Activated CD4-positive, alpha-beta memory T cell treated with anti-CD3 and anti-CD28 coated beads, Interleukin-2, amount 10 ng/mL, durations not matched to agents 7 days and 5 days (primary cell): ENCODE measurements around the gene RNF144A. TPM values are rescaled to one million over a fixed set of nuclear protein-coding genes. Genes with fewer than 3 reads are reported as not detected.

Source experiments
- CTCF ChIA-PET: fragments of 350-600 bp; sonication (Branson Sonifier 250); formaldehyde crosslinking; loops from one replicate; lab custom pipeline; 2021; ENCODE audit warnings: antibody characterized with exemption, inconsistent platforms; lab: Charles Lee
- POLR2A ChIA-PET: fragments of 350-600 bp; sonication (Branson Sonifier 250); formaldehyde crosslinking; loops from one replicate; lab custom pipeline; 2021; ENCODE audit warnings: antibody characterized with exemption; lab: Charles Lee
- DNase-seq: peaks from one replicate; pipeline ENCODE4 v3.0.0-alpha.2; 2020
- H3K27ac Mint-ChIP-seq: one replicate; pipeline ENCODE4 v1.8.0; 2021; ENCODE audit warnings: mild to moderate bottlenecking, mixed read lengths
- H3K27me3 Mint-ChIP-seq: one replicate; pipeline ENCODE4 v1.8.0; 2021; ENCODE audit warnings: mixed read lengths
- H3K36me3 Mint-ChIP-seq: one replicate; pipeline ENCODE4 v1.8.0; 2021; ENCODE audit warnings: low read depth, mixed read lengths
- H3K4me1 Mint-ChIP-seq: one replicate; pipeline ENCODE4 v1.8.0; 2021; ENCODE audit warnings: mixed read lengths
- H3K4me3 Mint-ChIP-seq: one replicate; pipeline ENCODE4 v1.8.0; 2021; ENCODE audit warnings: mild to moderate bottlenecking, mixed read lengths
- H3K9me3 Mint-ChIP-seq: one replicate; pipeline ENCODE4 v1.8.0; 2021; ENCODE audit warnings: mixed read lengths
- total RNA-seq, 2 experiments: library from RNA; stranded (reverse); gene quantifications; one replicate each; pipeline ENCODE4 v1.2.3, GENCODE V29; 2021

RNF144A gene
- total RNA-seq, 2 experiments from 2014 or later = 20.0 to 21.0 TPM

DNA sequence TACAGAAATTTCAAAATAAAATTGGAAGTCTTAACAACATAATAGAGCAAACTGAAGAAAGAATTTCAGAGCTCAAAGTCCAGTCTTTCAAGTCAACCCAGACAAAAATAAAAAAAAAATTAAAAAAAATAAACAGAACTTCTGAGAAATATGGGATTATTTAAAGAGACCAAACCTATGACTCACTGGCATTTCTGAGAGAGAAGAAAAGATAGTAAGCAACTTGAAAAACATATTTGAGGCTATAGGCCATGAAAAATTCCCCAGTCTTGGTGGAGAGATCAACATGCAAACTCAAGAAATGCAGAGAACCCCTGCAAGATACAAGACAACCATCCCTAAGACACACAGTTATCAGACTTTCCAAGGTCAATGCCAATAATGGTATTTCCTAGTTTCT is 167.4 kb downstream of the RNF144A start:
- peaks cover 5% of the 10 kb centered on the region for H3K9me3 Mint-ChIP-seq
- ChIA-PET POLR2A (no interaction called here), CTCF (interaction anchor here (0.7 to 1.0 kb wide), 3 partner anchors 13 to 260 kb away, joined by 3 to 4 read pairs (median 4); no protein-coding TSS in a partner anchor)
- no peak overlapping the region for H3K27ac Mint-ChIP-seq
- H3K4me3 Mint-ChIP-seq = no peak overlapping the region
- H3K4me1 Mint-ChIP-seq = peaks cover 4% of the 10 kb centered on the region
- peaks cover 5% of the 10 kb centered on the region for H3K36me3 Mint-ChIP-seq
- DNase-seq = no peak
- peaks cover 7% of the 10 kb centered on the region for H3K27me3 Mint-ChIP-seq

DNA sequence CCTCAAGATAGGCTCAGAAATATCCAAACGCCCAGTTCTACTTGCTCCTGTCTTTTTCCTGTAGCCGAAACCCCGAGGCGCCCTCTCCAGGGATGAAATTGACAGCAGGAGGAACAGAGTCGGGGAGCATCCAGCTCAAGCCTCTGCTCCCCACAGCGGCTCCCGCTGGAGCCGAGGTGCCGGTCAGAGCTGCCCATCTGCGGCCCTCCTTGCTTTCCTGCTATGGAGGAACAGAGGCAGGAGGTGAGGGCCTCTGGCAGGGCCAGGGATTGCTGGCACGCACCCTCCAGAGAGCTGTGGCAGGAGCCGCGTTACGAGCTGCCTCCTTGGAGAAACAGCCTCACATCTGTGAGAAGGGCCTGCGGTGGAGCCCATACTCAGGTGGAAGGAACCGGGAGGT is 172.1 kb downstream of the RNF144A start:
- Mint-ChIP-seq H3K9me3 (peaks cover under 1% of the 10 kb centered on the region), H3K4me3 (no peak overlapping the region), H3K36me3 (no peaks in the 10 kb centered on the region), H3K27ac (no peak overlapping the region), H3K27me3 (peaks cover 7% of the 10 kb centered on the region), H3K4me1 (no peaks in the 10 kb centered on the region)
- no peak for DNase-seq
- ChIA-PET CTCF (no interaction called here), POLR2A (interaction anchor here (0.5 kb wide), 1 partner anchor 55 kb away, joined by 3 read pairs; no protein-coding TSS in a partner anchor)

DNA sequence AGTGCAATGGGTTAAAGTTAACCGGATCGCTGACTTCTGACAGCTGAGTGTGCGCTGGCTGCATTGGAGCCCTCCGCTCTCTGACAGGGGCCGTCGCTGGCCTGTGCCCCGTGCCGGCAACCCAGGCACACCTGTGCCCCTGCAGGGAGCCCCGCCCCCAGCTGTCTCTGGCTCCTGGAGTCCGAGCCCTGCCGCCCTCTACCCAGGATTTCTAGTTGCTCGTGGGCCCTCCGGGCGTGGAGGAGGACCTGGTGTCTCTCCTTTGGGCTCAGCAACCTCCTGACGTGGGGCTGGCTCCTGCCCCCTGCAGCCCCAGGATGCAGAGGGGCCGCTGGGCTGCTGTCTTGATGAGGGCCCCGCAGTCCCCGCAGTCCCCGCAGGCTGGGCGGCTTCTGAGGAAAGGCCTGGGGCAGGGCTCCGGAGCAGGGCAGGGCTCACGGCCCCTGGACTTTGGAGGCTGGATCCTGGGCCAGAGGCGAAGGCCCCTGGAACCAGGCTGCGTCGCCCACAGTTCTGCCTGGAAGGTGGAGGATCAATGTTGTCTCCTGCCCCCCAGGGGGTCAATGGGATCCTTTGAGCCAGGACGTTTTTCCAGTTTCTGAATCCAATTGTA is 172.8 kb downstream of the RNF144A start:
- no peaks in the 10 kb centered on the region for H3K4me1 Mint-ChIP-seq
- ChIA-PET POLR2A (no interaction called here), CTCF (no interaction called here)
- H3K27me3 Mint-ChIP-seq = peaks cover 7% of the 10 kb centered on the region
- no peaks in the 10 kb centered on the region for H3K9me3 Mint-ChIP-seq
- H3K27ac Mint-ChIP-seq = no peak overlapping the region
- H3K36me3 Mint-ChIP-seq = no peaks in the 10 kb centered on the region
- H3K4me3 Mint-ChIP-seq = no peak overlapping the region
- no peak for DNase-seq

DNA sequence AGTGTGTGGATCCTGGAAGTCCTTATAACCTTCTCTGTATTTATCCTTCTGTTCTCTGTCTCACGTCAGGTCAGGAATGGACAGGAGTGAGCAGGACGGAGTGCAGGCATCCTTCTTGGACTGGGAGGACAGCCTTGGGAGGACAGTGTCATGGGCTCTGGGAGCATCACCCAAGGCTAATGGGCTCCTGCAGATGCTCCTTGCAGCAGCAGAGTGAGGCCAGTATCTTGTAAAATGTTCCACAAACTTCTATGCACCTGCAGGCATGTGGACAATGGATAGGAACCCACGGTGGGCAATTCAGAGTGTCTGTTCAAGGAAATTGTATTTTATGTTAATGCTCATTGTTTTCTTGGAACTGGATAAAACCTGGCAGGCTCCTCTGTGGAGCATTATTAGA is 176.2 kb downstream of the RNF144A start:
- Mint-ChIP-seq H3K9me3 (no peaks in the 10 kb centered on the region), H3K36me3 (no peaks in the 10 kb centered on the region), H3K27ac (no peak overlapping the region), H3K27me3 (no peaks in the 10 kb centered on the region), H3K4me3 (no peak overlapping the region), H3K4me1 (peaks cover 8% of the 10 kb centered on the region)
- POLR2A ChIA-PET = no interaction called here
- CTCF ChIA-PET = interaction anchor here (1.2 kb wide), 1 partner anchor 50 kb away, joined by 3 read pairs; no protein-coding TSS in a partner anchor
- no peak for DNase-seq

Other genes with a start within 250 kb of the RNF144A start
- gene CMPK2, start 51.5 kb upstream of the RNF144A start, total RNA-seq = 10 to 100 TPM; 84.8 to 91.1 TPM
- 100 to 1,000 TPM; 119 to 120 TPM for gene RSAD2, start 39.6 kb upstream of the RNF144A start, total RNA-seq